Prostate gland (tissue), 2 donors: ENCODE results near the gene GFRA1.

Source experiments
- CTCF ChIP-seq, 4 experiments: fragments of 200-600 bp in 2 of 4; fragments of 450-650 bp in 2 of 4; sonication (generic) in 2 of 4; IDR thresholded peaks; 1 replicate in 3 of 4; 2 replicates in 1 of 4; pipeline ENCODE4 v1.5.1; 2016 to 2019; ENCODE audit warnings: antibody characterized with exemption in 4 of 4, mild to moderate bottlenecking in 2 of 4, moderate library complexity in 2 of 4
- POLR2A ChIP-seq: fragments of 450-650 bp; IDR thresholded peaks from one replicate; pipeline ENCODE4 v1.6.1; 2016; ENCODE audit warnings: antibody characterized with exemption, mild to moderate bottlenecking

DNA sequence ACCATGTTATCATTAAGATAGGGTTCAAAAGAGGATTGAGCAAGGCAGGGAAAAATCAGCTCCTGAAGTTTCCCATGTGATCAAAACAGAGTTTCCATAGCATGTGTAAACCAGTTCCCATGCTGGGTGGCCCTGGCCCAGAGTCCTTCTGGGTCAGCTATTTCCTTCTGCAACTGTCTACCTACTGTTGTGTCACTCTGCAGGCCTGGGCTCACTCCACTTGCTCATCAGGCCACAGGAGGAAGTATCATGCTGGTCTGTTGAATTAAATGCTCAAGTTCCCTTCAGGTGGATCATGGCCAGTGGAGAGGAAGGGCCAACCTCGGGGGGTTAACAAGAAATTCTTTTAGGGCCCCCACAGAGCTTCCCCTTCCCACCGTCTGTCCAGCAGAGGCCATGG, 104.7 kb downstream of the GFRA1 start:
- TF ChIP-seq CTCF (IDR thresholded peaks at IDR 0.05) (no peak), POLR2A (no peak)
